SU-DHL-6 (cell line): ENCODE results near the gene CDCA7.

Experiments
- CTCF ChIP-seq: fragments of 200-600 bp; sonication (generic); IDR thresholded peaks from one replicate; pipeline ENCODE4 v1.5.1; 2017; ENCODE audit warnings: antibody characterized with exemption, mild to moderate bottlenecking, low read length, moderate library complexity; ENCODE audit not compliant: insufficient read depth, poor library complexity, severe bottlenecking
- EZH2phosphoT487 ChIP-seq: fragments of 200-600 bp; sonication (generic), shearing (Covaris generic); conservative IDR thresholded peaks from 2 replicates; pipeline ENCODE4 v1.6.1; 2018; ENCODE audit warnings: mild to moderate bottlenecking, antibody characterized with exemption, low read length, moderate library complexity, mixed read lengths

DNA sequence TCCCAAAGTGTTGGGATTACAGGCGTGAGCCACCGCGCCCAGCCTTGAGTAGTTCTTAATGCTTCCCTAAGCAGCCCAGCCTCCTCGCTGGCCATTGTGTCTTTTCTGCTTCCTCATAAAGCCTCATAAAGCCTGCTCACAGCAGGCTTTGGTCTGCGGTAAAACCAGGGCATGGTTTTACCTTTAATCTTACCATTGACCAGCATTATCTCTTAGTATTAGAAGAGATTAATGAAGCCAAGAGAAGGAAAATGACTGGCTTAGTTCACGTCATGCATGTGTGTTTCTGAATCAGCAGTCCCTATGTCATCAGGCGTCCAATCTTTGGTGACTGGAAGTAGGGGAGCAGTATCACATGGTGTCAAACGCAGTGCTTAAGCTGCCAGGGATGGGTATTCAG, 14.9 kb upstream of the CDCA7 start:
- TF ChIP-seq CTCF (no peak), EZH2phosphoT487 (no peak)
